Fibroblast of lung (primary cell): ENCODE results near the gene ELK3.

Experiments used
- CTCF ChIP-seq, 2 donors: IDR thresholded peaks in 1 of 2; conservative IDR thresholded peaks in 1 of 2; 1 replicate in 1 of 2; 2 replicates in 1 of 2; pipeline ENCODE4 v1.5.1; 2011 to 2012; ENCODE audit warnings: low read length in 2 of 2, control low read depth in 1 of 2, inconsistent platforms in 1 of 2, low read depth in 1 of 2, mild to moderate bottlenecking in 1 of 2
- EZH2 ChIP-seq: IDR thresholded peaks from 2 replicates; pipeline ENCODE4 v1.5.1; 2012; ENCODE audit warnings: low read length, control low read depth, mild to moderate bottlenecking; ENCODE audit errors: missing control alignments

- TF ChIP-seq EZH2 = no peak
- no peak for TF ChIP-seq CTCF (conservative IDR thresholded peaks at IDR 0.05 in 1 of 2, IDR thresholded peaks at IDR 0.05 in 1 of 2; ENCODE audit: low read depth in 1 of 2, low read length in 2 of 2)
Measured at GRCh38 chr12:96153131-96153725, 40.9 kb upstream of the ELK3 start.
